WERI-Rb-1 (cell line): Measurements from ENCODE around the gene ARRDC4.
A peak's percentile ranks its signal among the peaks of the same experiment; 100 is the strongest.

Experiments
- DNase-seq: peaks from one replicate; pipeline ENCODE4 v3.0.0-alpha.2; 2020
- H3K27ac ChIP-seq: fragments of 250-450 bp; sonication (Bioruptor Pico); 2 replicates; pipeline ENCODE4 v1.5.1; 2020; ENCODE audit warnings: mild to moderate bottlenecking, moderate library complexity
- H3K27me3 ChIP-seq: fragments of 250-450 bp; sonication (Bioruptor Pico); 2 replicates; pipeline ENCODE4 v1.5.1; 2021; ENCODE audit warnings: mild to moderate bottlenecking, low read depth, moderate library complexity; ENCODE audit not compliant: insufficient read depth, severe bottlenecking
- H3K36me3 ChIP-seq: fragments of 250-450 bp; sonication (Bioruptor Pico); 2 replicates; pipeline ENCODE4 v1.5.1; 2020; ENCODE audit warnings: mild to moderate bottlenecking, moderate library complexity
- H3K4me3 ChIP-seq: 2 replicates; pipeline ENCODE4 v1.5.1; 2011; ENCODE audit warnings: low read depth, mild to moderate bottlenecking, control low read depth, low read length
- H3K9me3 ChIP-seq: fragments of 250-450 bp; sonication (Bioruptor Pico); 2 replicates; pipeline ENCODE4 v1.5.1; 2021; ENCODE audit warnings: mild to moderate bottlenecking, moderate library complexity; ENCODE audit not compliant: severe bottlenecking
- TF ChIP-seq, protein P1 (sequence below): IDR thresholded peaks from 2 replicates; pipeline ENCODE4 v1.5.1; 2011; ENCODE audit warnings: low read depth, mild to moderate bottlenecking, control low read depth, inconsistent platforms, low read length

The ARRDC4 gene

DNA sequence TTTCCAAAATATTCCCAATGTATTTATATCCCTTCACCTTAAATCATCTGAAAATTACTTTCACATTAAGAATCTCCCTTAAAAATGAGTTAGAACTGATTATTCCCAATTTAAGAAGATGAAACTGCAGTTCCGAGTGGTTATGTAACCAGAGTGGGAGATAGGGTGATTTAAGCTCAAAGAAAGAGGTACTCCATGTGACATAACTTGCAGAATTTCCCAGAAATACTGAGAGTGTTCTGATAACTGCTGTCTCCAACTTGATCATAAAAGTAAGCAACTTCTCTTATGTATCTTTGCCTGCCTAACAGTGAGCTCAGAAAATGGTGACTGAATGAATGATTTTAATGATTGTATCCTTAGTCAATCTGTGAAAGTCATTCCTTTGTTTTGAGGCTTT lies 32.3 kb downstream of the ARRDC4 start:
- DNase-seq: no peak
- H3K27me3 ChIP-seq: peaks cover 35% of the 10 kb centered on the region
- no peaks in the 10 kb centered on the region for H3K9me3 ChIP-seq
- H3K36me3 ChIP-seq: no peaks in the 10 kb centered on the region
- TF ChIP-seq, protein P1, sequence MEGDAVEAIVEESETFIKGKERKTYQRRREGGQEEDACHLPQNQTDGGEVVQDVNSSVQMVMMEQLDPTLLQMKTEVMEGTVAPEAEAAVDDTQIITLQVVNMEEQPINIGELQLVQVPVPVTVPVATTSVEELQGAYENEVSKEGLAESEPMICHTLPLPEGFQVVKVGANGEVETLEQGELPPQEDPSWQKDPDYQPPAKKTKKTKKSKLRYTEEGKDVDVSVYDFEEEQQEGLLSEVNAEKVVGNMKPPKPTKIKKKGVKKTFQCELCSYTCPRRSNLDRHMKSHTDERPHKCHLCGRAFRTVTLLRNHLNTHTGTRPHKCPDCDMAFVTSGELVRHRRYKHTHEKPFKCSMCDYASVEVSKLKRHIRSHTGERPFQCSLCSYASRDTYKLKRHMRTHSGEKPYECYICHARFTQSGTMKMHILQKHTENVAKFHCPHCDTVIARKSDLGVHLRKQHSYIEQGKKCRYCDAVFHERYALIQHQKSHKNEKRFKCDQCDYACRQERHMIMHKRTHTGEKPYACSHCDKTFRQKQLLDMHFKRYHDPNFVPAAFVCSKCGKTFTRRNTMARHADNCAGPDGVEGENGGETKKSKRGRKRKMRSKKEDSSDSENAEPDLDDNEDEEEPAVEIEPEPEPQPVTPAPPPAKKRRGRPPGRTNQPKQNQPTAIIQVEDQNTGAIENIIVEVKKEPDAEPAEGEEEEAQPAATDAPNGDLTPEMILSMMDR: no peak
- no peak overlapping the region for H3K27ac ChIP-seq
- H3K4me3 ChIP-seq: no peak overlapping the region

DNA sequence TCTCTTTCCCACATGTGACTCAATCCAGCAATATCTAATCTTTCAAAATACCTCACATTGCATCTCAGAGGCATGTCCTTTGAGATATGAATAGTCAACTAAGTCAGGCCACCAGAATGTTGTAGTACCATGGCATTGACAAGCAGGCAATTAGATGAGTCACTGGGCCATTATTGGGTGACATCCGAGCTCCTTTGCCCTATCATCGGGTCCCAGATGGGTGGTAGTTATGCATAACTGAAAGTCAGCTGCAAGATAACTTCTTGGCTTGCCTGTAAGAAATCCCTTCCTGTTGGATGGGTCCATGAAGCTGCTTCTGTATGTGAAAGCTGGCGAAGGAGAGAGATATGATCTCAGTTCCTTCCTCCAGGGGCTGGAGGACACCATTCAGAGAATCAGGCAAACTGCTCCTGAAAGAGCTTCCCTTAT lies 32.8 kb downstream of the ARRDC4 start:
- H3K27ac ChIP-seq: no peak overlapping the region
- no peaks in the 10 kb centered on the region for H3K9me3 ChIP-seq
- no peaks in the 10 kb centered on the region for H3K36me3 ChIP-seq
- TF ChIP-seq, protein P1: no peak
- no peak overlapping the region for H3K4me3 ChIP-seq
- peaks cover 35% of the 10 kb centered on the region for H3K27me3 ChIP-seq
- no peak for DNase-seq

DNA sequence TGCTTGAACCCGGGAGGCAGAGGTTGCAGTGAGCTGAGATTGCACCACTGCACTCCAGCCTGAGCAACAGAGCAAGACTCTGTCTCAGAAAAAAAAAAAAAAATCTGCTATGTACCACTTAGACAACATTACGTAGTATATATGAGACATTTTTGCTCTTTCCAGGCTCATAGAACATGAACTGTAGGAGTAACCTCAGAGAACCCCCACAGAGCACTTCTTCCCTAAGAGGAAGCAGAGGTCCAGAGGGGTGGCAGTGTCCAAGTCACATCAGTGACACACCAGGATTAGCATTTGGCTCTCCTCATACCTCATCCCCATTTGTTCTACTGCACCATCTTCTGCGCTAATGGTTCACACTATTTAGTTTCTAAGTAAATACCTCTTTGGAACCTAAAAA lies 33.7 kb downstream of the ARRDC4 start:
- Histone ChIP-seq H3K27me3 (peaks cover 41% of the 10 kb centered on the region), H3K27ac (no peak overlapping the region), H3K9me3 (no peaks in the 10 kb centered on the region), H3K36me3 (no peaks in the 10 kb centered on the region), H3K4me3 (no peak overlapping the region)
- DNase-seq: no peak
- TF ChIP-seq, protein P1: no peak

DNA sequence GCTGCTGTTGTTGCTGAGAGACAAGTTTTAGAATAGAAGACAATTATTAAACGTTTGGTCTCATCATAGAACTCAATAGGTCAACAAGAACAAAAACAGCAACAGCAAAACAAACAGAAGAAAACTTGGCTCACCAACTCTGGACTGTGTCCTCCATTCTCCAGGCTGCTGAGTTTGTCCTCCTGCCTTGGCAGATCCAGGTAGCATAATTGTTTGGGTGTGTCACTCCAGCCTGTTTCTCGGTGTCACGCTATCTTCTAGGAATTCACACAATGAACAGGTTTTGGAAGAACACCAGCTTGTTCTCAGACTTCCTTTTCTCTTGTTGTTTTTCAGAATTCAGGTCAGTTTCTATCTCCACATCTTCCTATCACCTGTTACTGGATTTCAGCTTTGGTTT lies 34.7 kb downstream of the ARRDC4 start:
- Histone ChIP-seq H3K27me3 (peaks cover 41% of the 10 kb centered on the region), H3K4me3 (no peak overlapping the region), H3K36me3 (no peaks in the 10 kb centered on the region), H3K27ac (no peak overlapping the region), H3K9me3 (no peaks in the 10 kb centered on the region)
- TF ChIP-seq, protein P1: no peak
- DNase-seq: no peak

DNA sequence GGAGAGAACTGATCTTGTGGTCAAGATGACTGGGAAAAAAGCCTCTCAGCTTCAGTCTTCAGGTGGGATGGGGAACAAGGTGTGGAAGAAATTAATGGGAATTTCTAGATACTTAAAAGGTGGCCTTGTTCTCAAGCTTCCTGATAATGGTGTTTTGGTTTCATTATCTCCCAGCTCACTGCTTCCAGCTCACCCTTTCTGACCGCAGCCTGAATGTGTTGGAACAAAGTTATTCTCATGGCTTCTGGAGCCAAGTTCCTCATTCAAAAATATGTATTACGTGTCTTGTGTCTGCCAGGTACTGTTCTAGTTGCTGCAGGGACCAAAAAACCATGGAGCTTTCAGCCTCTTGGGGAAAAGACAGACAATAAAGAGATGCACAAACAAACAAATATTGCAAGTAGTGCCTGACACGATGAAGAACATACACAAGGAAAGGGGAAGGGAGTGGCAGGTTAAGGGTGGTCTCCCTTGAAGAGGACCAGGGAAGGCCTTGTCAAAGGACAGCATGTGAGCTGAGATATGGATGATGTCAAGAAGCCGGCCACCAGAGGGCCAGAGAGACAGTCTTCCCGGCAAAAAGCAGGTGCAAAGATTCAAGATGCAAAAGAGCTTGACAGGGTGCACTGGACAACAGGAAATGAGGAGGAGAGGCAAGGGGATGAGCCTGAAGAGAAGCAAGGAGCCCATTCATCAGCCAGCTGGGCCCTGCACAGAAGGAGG lies 35.5 kb downstream of the ARRDC4 start:
- no peak for DNase-seq
- peaks cover 37% of the 10 kb centered on the region for H3K27me3 ChIP-seq
- TF ChIP-seq, protein P1: peak; percentile 8; the same call in 1 of the 2 replicates
- H3K4me3 ChIP-seq: no peak overlapping the region
- H3K27ac ChIP-seq: no peak overlapping the region
- no peaks in the 10 kb centered on the region for H3K36me3 ChIP-seq
- H3K9me3 ChIP-seq: no peaks in the 10 kb centered on the region
